Measurements from ENCODE around the gene ALPL.

DNA sequence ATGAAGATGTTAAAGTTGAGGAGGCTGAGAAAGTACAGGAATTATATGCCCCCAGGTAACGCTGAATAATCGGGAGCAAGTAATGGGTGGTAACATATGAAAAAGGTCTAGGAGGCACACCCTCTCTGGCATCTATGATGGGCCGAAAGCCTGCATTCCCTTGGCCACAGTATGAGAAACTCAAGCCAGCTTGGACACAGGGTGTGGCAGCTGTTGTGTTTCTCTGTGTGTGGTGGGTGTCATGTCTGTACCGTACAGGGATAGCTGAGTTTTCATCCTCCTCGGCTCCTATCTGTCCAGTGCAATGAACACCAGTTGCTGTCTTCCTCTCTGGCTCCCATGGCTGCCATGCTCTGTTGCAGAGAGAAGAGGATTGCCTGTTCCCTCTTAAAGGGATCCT lies 36.4 kb upstream of the ALPL start:
- TF ChIP-seq YY1 (IDR thresholded peaks at IDR 0.05; ENCODE audit: insufficient read depth, insufficient read length) (no peak), SUZ12 (IDR thresholded peaks at IDR 0.05; ENCODE audit: extremely low read depth, insufficient read depth, insufficient read length) (no peak)
